GM12872 (cell line): ENCODE results near the gene CRACR2B.

Experiments
- TF ChIP-seq, protein P1 (sequence below): IDR thresholded peaks from 3 replicates; pipeline ENCODE4 v1.5.1; 2011; ENCODE audit warnings: low read depth, mild to moderate bottlenecking, low read length, moderate library complexity; ENCODE audit not compliant: insufficient read depth

The CRACR2B gene

GRCh38 chr11:870127-870413 is 42.4 kb downstream of the CRACR2B start:
- TF ChIP-seq, protein P1, sequence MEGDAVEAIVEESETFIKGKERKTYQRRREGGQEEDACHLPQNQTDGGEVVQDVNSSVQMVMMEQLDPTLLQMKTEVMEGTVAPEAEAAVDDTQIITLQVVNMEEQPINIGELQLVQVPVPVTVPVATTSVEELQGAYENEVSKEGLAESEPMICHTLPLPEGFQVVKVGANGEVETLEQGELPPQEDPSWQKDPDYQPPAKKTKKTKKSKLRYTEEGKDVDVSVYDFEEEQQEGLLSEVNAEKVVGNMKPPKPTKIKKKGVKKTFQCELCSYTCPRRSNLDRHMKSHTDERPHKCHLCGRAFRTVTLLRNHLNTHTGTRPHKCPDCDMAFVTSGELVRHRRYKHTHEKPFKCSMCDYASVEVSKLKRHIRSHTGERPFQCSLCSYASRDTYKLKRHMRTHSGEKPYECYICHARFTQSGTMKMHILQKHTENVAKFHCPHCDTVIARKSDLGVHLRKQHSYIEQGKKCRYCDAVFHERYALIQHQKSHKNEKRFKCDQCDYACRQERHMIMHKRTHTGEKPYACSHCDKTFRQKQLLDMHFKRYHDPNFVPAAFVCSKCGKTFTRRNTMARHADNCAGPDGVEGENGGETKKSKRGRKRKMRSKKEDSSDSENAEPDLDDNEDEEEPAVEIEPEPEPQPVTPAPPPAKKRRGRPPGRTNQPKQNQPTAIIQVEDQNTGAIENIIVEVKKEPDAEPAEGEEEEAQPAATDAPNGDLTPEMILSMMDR = no peak

DNA sequence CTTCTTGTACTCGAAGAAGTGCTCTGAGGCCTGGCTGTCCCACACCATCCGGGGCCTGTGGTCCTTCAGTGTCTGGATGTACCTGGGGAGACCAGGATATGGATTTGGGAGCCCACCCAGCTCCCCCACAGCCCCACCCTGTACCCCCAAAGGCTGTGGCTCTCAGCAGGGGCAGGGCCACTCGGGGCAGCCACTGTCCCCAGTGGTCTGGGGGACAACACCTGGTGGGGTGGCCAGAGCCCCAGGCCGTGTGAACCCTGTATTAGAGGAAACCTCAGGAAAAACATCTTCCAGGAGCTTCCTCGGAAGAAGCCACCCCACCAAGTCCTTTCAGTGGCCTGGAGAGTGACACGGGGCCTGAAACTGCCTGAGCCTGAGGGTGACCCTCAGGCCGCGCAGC is 42.7 kb downstream of the CRACR2B start:
- TF ChIP-seq, protein P1 = no peak

DNA sequence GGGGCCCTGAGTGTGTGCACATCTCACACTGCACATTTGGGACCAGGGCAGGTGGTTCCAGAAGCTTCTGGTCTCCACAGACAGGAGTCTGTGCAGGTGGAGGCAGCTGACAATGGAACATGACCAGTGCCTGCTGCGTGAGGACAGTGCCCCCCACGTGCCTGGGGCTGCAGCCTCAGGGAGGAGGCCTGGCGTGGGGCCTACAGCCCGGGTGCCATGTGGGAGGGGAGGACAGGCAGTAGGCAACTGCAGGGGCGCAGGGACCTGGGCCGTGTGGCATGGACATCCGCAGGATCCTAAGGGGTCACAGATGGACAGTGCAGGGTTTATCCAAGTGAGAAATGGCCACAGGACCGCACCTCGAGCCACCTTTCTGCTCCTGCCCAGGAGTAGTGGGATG is 43.8 kb downstream of the CRACR2B start:
- TF ChIP-seq, protein P1 = no peak

DNA sequence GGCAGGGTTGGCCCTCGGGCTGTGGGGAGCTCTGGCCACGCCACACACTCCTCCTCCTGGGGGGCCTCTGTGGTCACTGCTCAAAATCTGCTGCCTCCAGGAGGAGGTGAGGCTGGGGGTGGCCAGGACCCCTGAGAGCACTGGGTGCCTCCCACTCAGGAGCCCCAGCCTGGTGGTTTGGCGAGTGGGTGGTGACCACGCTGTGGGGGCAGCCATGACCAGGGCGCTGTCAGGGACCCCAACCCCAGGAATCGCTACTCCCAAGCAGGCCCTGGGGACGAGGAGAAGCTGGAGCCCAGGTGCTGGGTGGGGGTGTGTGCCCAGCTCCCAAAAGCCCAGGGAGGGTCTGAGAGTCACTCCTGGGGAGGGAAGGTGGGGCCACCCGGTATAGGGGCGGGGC is 45.1 kb downstream of the CRACR2B start:
- TF ChIP-seq, protein P1 = no peak

DNA sequence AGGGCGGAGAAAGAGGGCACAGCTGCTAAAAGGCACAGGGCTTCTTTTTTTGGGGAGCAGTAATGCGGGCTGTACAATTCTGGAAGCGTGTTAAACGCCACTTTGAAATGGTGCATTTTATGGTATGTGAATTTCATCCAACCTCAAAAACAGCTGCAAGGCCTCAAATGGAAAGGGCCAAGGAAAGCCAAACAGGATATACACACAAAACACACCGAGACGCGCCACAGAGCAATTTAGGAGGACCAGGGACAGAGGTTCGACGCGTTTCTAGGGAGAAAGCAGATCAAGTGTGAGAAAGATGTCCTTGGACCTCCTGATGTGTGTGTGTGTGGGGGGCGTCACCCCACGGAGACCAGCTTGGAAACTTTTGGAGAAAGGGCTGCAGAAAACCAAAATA is 46.0 kb downstream of the CRACR2B start:
- TF ChIP-seq, protein P1 = no peak

DNA sequence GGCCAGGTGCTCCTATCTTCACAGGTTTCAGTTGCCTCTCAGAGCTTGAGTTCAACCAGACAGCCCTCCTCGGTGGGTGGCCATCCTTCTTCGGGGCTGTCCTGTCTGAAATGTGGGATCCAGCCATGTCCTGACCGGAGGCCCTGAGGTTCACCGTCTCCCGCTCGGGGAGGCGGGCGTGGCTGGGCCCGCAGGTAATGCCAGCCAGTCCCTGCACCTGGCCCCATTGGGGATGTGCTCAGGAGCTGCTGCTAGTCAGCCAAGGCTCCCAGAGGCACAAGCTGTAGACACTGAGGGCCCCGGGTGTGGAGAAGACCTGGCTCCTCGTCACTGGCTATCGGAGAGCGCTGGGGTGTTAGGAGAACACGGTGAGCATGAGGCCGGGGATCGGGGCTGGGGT is 47.5 kb downstream of the CRACR2B start:
- TF ChIP-seq, protein P1 = no peak

- TF ChIP-seq, protein P1 = no peak
Measured at GRCh38 chr11:875769-876301, 48.1 kb downstream of the CRACR2B start.

- TF ChIP-seq, protein P1 = no peak
Measured at GRCh38 chr11:876545-876944, 48.8 kb downstream of the CRACR2B start.
